Fibroblast of pulmonary artery (primary cell): Measurements from ENCODE around the gene PTPRT.

Experiments used
- DNase-seq: peaks from one replicate; pipeline ENCODE4 v3.0.0-alpha.2; 2010; ENCODE audit warnings: low read depth
- H3K4me3 ChIP-seq: replicated peaks from 2 replicates; pipeline ENCODE4 v1.5.1; 2011; ENCODE audit warnings: low read depth, mild to moderate bottlenecking, control low read depth, low read length, moderate library complexity
- CTCF ChIP-seq: IDR thresholded peaks from 2 replicates; pipeline ENCODE4 v1.5.1; 2011; ENCODE audit warnings: mild to moderate bottlenecking, control low read depth, low read length, inconsistent platforms; ENCODE audit errors: missing control alignments

The PTPRT gene

GRCh38 chr20:42376131-42376530 lies 813.6 kb downstream of the PTPRT start:
- TF ChIP-seq CTCF = no peak

GRCh38 chr20:42373049-42373448 lies 816.7 kb downstream of the PTPRT start:
- TF ChIP-seq CTCF = no peak
- no peak for DNase-seq
- H3K4me3 ChIP-seq = no peak overlapping the region

More at GRCh38 chr20:42376131-42376530, 813.6 kb downstream of the PTPRT start:
- H3K4me3 ChIP-seq = no peak overlapping the region
- DNase-seq = no peak

GRCh38 chr20:42370075-42370474 lies 819.6 kb downstream of the PTPRT start:
- no peak for TF ChIP-seq CTCF
- no peak for DNase-seq
- H3K4me3 ChIP-seq = no peak overlapping the region

- no peak overlapping the region for H3K4me3 ChIP-seq
- no peak for TF ChIP-seq CTCF
- no peak for DNase-seq
Observed at GRCh38 chr20:42368910-42369309, 820.8 kb downstream of the PTPRT start.

- no peak overlapping the region for H3K4me3 ChIP-seq
- no peak for DNase-seq
- no peak for TF ChIP-seq CTCF
Observed at GRCh38 chr20:42366626-42367025, 823.1 kb downstream of the PTPRT start.

GRCh38 chr20:42364446-42364845 lies 825.3 kb downstream of the PTPRT start:
- DNase-seq = no peak
- TF ChIP-seq CTCF = no peak
- no peak overlapping the region for H3K4me3 ChIP-seq

- H3K4me3 ChIP-seq = no peak overlapping the region
- TF ChIP-seq CTCF = no peak
- no peak for DNase-seq
Observed at GRCh38 chr20:42361402-42361970, 828.2 kb downstream of the PTPRT start.
